ENCODE data around the gene MAP3K6.

Gene MAP3K6

GRCh38 chr1:27314737-27315136 lies 52.0 kb downstream of the MAP3K6 start:
- H3K4me3 ChIP-seq (ENCODE audit: low read depth, low read length) = no peak overlapping the region
- TF ChIP-seq CTCF (IDR thresholded peaks at IDR 0.05; ENCODE audit: low read depth, low read length) (no peak), MYC (IDR thresholded peaks at IDR 0.05; ENCODE audit: low read depth, low read length) (no peak), POLR2A (IDR thresholded peaks at IDR 0.05; ENCODE audit: extremely low read depth, insufficient read length) (no peak)
- TF ChIP-seq, protein P1, sequence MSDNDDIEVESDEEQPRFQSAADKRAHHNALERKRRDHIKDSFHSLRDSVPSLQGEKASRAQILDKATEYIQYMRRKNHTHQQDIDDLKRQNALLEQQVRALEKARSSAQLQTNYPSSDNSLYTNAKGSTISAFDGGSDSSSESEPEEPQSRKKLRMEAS (IDR thresholded peaks at IDR 0.05; ENCODE audit: low read depth, low read length) = no peak
- DNase-seq (ENCODE audit: low read depth) = no peak

GRCh38 chr1:27314169-27314568 lies 52.6 kb downstream of the MAP3K6 start:
- no peak for DNase-seq (ENCODE audit: low read depth)

GRCh38 chr1:27307874-27308598 lies 58.7 kb downstream of the MAP3K6 start:
- TF ChIP-seq, protein P1 (IDR thresholded peaks at IDR 0.05; ENCODE audit: low read depth, low read length) = no peak
- no peak for TF ChIP-seq POLR2A (IDR thresholded peaks at IDR 0.05; ENCODE audit: extremely low read depth, insufficient read length)
- TF ChIP-seq MYC (IDR thresholded peaks at IDR 0.05; ENCODE audit: low read depth, low read length) = no peak
- TF ChIP-seq CTCF (IDR thresholded peaks at IDR 0.05; ENCODE audit: low read depth, low read length) = no peak
- no peak overlapping the region for H3K4me3 ChIP-seq (ENCODE audit: low read depth, low read length)
- DNase-seq (ENCODE audit: low read depth) = peak; percentile 55

More at GRCh38 chr1:27314169-27314568, 52.6 kb downstream of the MAP3K6 start:
- H3K4me3 ChIP-seq (ENCODE audit: low read depth, low read length) = no peak overlapping the region
- TF ChIP-seq POLR2A (IDR thresholded peaks at IDR 0.05; ENCODE audit: extremely low read depth, insufficient read length) = no peak

DNA sequence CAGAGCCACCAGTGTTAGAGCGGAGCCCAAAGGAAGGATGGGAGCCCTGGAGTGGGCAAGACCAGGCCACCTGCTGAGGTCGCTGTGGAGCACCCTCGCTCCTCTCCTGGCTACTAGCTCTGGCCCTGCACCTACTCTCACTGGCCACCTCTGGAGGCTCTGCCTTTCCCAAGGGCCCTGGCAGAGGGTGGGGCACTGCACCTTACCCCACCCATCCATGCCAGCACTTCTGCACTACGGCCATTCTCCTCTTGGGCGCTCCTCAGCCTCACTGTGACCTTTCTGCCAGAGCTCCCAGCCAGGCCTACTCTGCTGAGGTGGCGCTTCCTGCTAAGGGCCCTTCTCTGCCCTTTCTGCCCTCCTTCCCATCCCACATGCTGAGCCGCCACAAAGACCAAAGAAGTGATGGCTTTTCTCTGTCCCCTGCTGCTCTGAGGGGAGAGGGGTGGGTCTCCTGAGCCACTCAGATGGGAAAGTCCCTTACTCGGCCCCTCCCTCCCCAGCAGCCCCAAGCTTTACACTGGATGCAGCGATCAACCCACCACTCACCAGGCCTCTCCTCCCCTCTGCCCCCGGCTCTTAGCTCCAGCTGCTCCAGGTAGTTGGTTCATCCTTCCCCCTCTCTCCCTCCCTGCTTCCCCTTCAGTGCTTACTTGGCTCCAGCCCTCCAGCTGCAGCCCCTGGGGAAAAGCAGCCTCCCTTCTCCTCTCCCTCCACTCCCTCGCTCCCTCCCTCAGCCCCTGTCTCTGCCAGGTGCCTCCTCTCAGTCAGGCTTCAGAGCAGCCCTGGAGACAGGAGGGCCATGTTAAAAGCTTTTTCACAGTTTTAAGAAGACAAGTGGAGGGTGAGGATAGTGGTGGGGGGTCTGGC lies 59.6 kb downstream of the MAP3K6 start:
- TF ChIP-seq, protein P1 (IDR thresholded peaks at IDR 0.05; ENCODE audit: low read depth, low read length) = no peak
- TF ChIP-seq MYC (IDR thresholded peaks at IDR 0.05; ENCODE audit: low read depth, low read length) (no peak), CTCF (IDR thresholded peaks at IDR 0.05; ENCODE audit: low read depth, low read length) (no peak), POLR2A (IDR thresholded peaks at IDR 0.05; ENCODE audit: extremely low read depth, insufficient read length) (no peak)
- peak; percentile 39 for DNase-seq (ENCODE audit: low read depth)
- H3K4me3 ChIP-seq (ENCODE audit: low read depth, low read length) = no peak overlapping the region

GRCh38 chr1:27306071-27306470 lies 60.7 kb downstream of the MAP3K6 start:
- no peak for TF ChIP-seq MYC (IDR thresholded peaks at IDR 0.05; ENCODE audit: low read depth, low read length)
- no peak for DNase-seq (ENCODE audit: low read depth)
- no peak overlapping the region for H3K4me3 ChIP-seq (ENCODE audit: low read depth, low read length)
